SK-N-SH treated with all-trans-retinoic acid at 6 μM for 48 hours (cell line): ENCODE measurements around the gene NHERF2.

ENCODE experiments used
- ATAC-seq: fragments of 200-7000 bp; cut with Tn5 transposase; 3 replicates; pipeline ENCODE4 v1.9.1; 2020; ENCODE audit warnings: mild to moderate bottlenecking, moderate library complexity
- ARNTL ChIP-seq: fragments of 450-650 bp; formaldehyde crosslinking; IDR thresholded peaks from 2 replicates; pipeline ENCODE4 v1.5.0; 2020; ENCODE audit warnings: low read depth, mild to moderate bottlenecking, moderate library complexity, borderline replicate concordance
- BACH2 ChIP-seq: fragments of 250-450 bp; sonication (Bioruptor Pico); IDR thresholded peaks from 2 replicates; pipeline ENCODE4 v1.9.0; 2021; ENCODE audit warnings: mild to moderate bottlenecking, borderline replicate concordance
- CSDC2 ChIP-seq: fragments of 250-450 bp; sonication (Bioruptor Pico); IDR thresholded peaks from 2 replicates; pipeline ENCODE4 v1.5.0; 2020; ENCODE audit warnings: mild to moderate bottlenecking, moderate library complexity
- CSRNP3 ChIP-seq: fragments of 250-450 bp; sonication (Bioruptor Pico); IDR thresholded peaks from 2 replicates; pipeline ENCODE4 v1.5.1; 2021; ENCODE audit warnings: mild to moderate bottlenecking, moderate library complexity
- ESRRG ChIP-seq: fragments of 250-450 bp; sonication (Bioruptor Pico); IDR thresholded peaks from 2 replicates; pipeline ENCODE4 v1.6.1; 2021; ENCODE audit warnings: mild to moderate bottlenecking
- ISL1 ChIP-seq: fragments of 250-450 bp; sonication (Bioruptor Pico); IDR thresholded peaks from 2 replicates; pipeline ENCODE4 v2.1.2; 2022; ENCODE audit warnings: mild to moderate bottlenecking, moderate library complexity
- OSR1 ChIP-seq: fragments of 250-450 bp; sonication (Bioruptor Pico); IDR thresholded peaks from 2 replicates; pipeline ENCODE4 v1.8.0; 2022; ENCODE audit warnings: moderate library complexity, mild to moderate bottlenecking, inconsistent platforms
- PATZ1 ChIP-seq: fragments of 250-450 bp; sonication (Bioruptor Pico); IDR thresholded peaks from 2 replicates; pipeline ENCODE4 v1.8.0; 2020; ENCODE audit warnings: mild to moderate bottlenecking, moderate library complexity, borderline replicate concordance
- POU6F1 ChIP-seq: fragments of 250-450 bp; sonication (Bioruptor Pico); IDR thresholded peaks from 2 replicates; pipeline ENCODE4 v1.8.0; 2021; ENCODE audit warnings: low read depth, mild to moderate bottlenecking, moderate library complexity, borderline replicate concordance
- PPARA ChIP-seq: fragments of 250-450 bp; sonication (Bioruptor Pico); IDR thresholded peaks from 2 replicates; pipeline ENCODE4 v1.5.0; 2020; ENCODE audit warnings: mild to moderate bottlenecking, borderline replicate concordance
- RARB ChIP-seq: fragments of 250-450 bp; sonication (Bioruptor Pico); IDR thresholded peaks from 2 replicates; pipeline ENCODE4 v1.8.0; 2021; ENCODE audit warnings: mild to moderate bottlenecking, moderate library complexity
- SNAI2 ChIP-seq: fragments of 250-450 bp; sonication (Bioruptor Pico); IDR thresholded peaks from 2 replicates; pipeline ENCODE4 v1.5.0; 2020; ENCODE audit warnings: mild to moderate bottlenecking, moderate library complexity
- TCF4 ChIP-seq: fragments of 250-450 bp; sonication (Bioruptor Pico); IDR thresholded peaks from 2 replicates; pipeline ENCODE4 v1.8.0; 2021; ENCODE audit warnings: mild to moderate bottlenecking, moderate library complexity, borderline replicate concordance
- TOX ChIP-seq: fragments of 250-450 bp; sonication (Bioruptor Pico); IDR thresholded peaks from 2 replicates; pipeline ENCODE4 v1.8.0; 2021; ENCODE audit warnings: mild to moderate bottlenecking, moderate library complexity, borderline replicate concordance
- TSHZ2 ChIP-seq: fragments of 250-450 bp; sonication (Bioruptor Pico); IDR thresholded peaks from 2 replicates; pipeline ENCODE4 v1.5.0; 2020; ENCODE audit warnings: mild to moderate bottlenecking, moderate library complexity
- ZC3H10 ChIP-seq: fragments of 250-450 bp; sonication (Bioruptor Pico); IDR thresholded peaks from 2 replicates; pipeline ENCODE4 v1.5.1; 2021; ENCODE audit warnings: mild to moderate bottlenecking, moderate library complexity
- ZFP3 ChIP-seq: fragments of 250-450 bp; sonication (Bioruptor Pico); IDR thresholded peaks from 2 replicates; pipeline ENCODE4 v1.5.0; 2020; ENCODE audit warnings: mild to moderate bottlenecking, moderate library complexity
- ZFP30 ChIP-seq: fragments of 450-650 bp; formaldehyde crosslinking; IDR thresholded peaks from 2 replicates; pipeline ENCODE4 v1.5.0; 2022; ENCODE audit warnings: mild to moderate bottlenecking, moderate library complexity
- ZNF565 ChIP-seq: fragments of 450-650 bp; formaldehyde crosslinking; conservative IDR thresholded peaks from 2 replicates; pipeline ENCODE4 v1.5.0; 2020; ENCODE audit warnings: low read depth, mild to moderate bottlenecking, moderate library complexity
- ZNF70 ChIP-seq: fragments of 450-650 bp; formaldehyde crosslinking; IDR thresholded peaks from 2 replicates; pipeline ENCODE4 v1.5.0; 2020; ENCODE audit warnings: mild to moderate bottlenecking, moderate library complexity
- ZNF8 ChIP-seq: fragments of 450-650 bp; formaldehyde crosslinking; IDR thresholded peaks from 2 replicates; pipeline ENCODE4 v1.5.0; 2020; ENCODE audit warnings: mild to moderate bottlenecking, moderate library complexity

NHERF2 gene

GRCh38 chr16:2008009-2008526 is 18.6 kb upstream of the NHERF2 start:
- ATAC-seq, result no peak
- TF ChIP-seq ZFP30 (no peak), ZC3H10 (CRISPR knock-in tag) (no peak), ZFP3 (CRISPR knock-in tag) (no peak), CSRNP3 (no peak), ZNF70 (CRISPR knock-in tag) (no peak), SNAI2 (CRISPR knock-in tag) (no peak), RARB (CRISPR knock-in tag) (no peak), TSHZ2 (no peak), ZNF8 (CRISPR knock-in tag) (no peak), POU6F1 (CRISPR knock-in tag) (no peak), ZNF565 (CRISPR knock-in tag) (no peak)

- no peak for ATAC-seq
- TF ChIP-seq OSR1 (no peak), ZFP3 (CRISPR knock-in tag) (no peak), ISL1 (no peak), POU6F1 (CRISPR knock-in tag) (no peak), TSHZ2 (no peak), BACH2 (no peak), ZFP30 (no peak), ESRRG (CRISPR knock-in tag) (no peak), TCF4 (CRISPR knock-in tag) (no peak), CSDC2 (CRISPR knock-in tag) (no peak), TOX (CRISPR knock-in tag) (no peak), CSRNP3 (no peak), ARNTL (CRISPR knock-in tag) (no peak), SNAI2 (CRISPR knock-in tag) (no peak), PPARA (CRISPR knock-in tag) (no peak), ZNF8 (CRISPR knock-in tag) (no peak), PATZ1 (CRISPR knock-in tag) (no peak), ZNF565 (CRISPR knock-in tag) (no peak)
These were observed 18.0 kb upstream of the NHERF2 start for GRCh38 chr16:2008631-2009163.
